GM12892 (cell line): Measurements from ENCODE around the gene SPZ1.
"Not testable (repeated sequence)": the region's sequence is repeated elsewhere in the genome, so short reads cannot be mapped to it uniquely, and the experiment has no call there.

Experiments
- POLR2A ChIP-seq: IDR thresholded peaks from 2 replicates; pipeline ENCODE4 v1.6.1; 2011; ENCODE audit warnings: low read depth, low read length, control low read depth
- POLR2AphosphoS5 ChIP-seq: IDR thresholded peaks from 2 replicates; pipeline ENCODE4 v1.6.1; 2011; ENCODE audit warnings: low read depth, low read length, control low read depth
- TAF1 ChIP-seq: IDR thresholded peaks from 2 replicates; pipeline ENCODE4 v1.6.1; 2011; ENCODE audit warnings: low read depth, mild to moderate bottlenecking, control low read depth, low read length, borderline replicate concordance

GRCh38 chr5:80300796-80301195 is 19.0 kb upstream of the SPZ1 start:
- not testable (repeated sequence) for TF ChIP-seq POLR2A, TAF1, POLR2AphosphoS5
